NCI-H1105 treated with DMSO at 0.1 percent for 48 hours (cell line): ENCODE data around the gene FBXO10.
A peak's percentile ranks its signal among the peaks of the same experiment; 100 is the strongest.
"Not testable (repeated sequence)": the region's sequence is repeated elsewhere in the genome, so short reads cannot be mapped to it uniquely, and the experiment has no call there.

Experiments
- DNase-seq: peaks from one replicate; lab custom pipeline; 2025; lab: John Stamatoyannopoulos, UW

The FBXO10 gene

GRCh38 chr9:37551468-37551867, 24.7 kb downstream of the FBXO10 start:
- DNase-seq, result no peak

GRCh38 chr9:37550781-37551180, 25.4 kb downstream of the FBXO10 start:
- no peak for DNase-seq

GRCh38 chr9:37549527-37549926, 26.7 kb downstream of the FBXO10 start:
- DNase-seq, result no peak

GRCh38 chr9:37547328-37547878, 28.8 kb downstream of the FBXO10 start:
- no peak for DNase-seq

- DNase-seq, result no peak
Observed at GRCh38 chr9:37543468-37543867, 32.7 kb downstream of the FBXO10 start.

GRCh38 chr9:37542895-37543294, 33.3 kb downstream of the FBXO10 start:
- DNase-seq, result no peak

- no peak for DNase-seq
Observed at GRCh38 chr9:37542488-37542887, 33.7 kb downstream of the FBXO10 start.

GRCh38 chr9:37541465-37541864, 34.7 kb downstream of the FBXO10 start:
- DNase-seq, result no peak

- DNase-seq, result no peak
Observed at GRCh38 chr9:37540634-37541033, 35.5 kb downstream of the FBXO10 start.

GRCh38 chr9:37539634-37540033, 36.5 kb downstream of the FBXO10 start:
- DNase-seq, result no peak

GRCh38 chr9:37538099-37538498, 38.1 kb downstream of the FBXO10 start:
- DNase-seq, result no peak

- DNase-seq, result no peak
Observed at GRCh38 chr9:37534901-37535300, 41.3 kb downstream of the FBXO10 start.

- DNase-seq, result no peak
Observed at GRCh38 chr9:37534412-37534811, 41.8 kb downstream of the FBXO10 start.

- no peak for DNase-seq
Observed at GRCh38 chr9:37531699-37532098, 44.5 kb downstream of the FBXO10 start.

GRCh38 chr9:37528652-37529471, 47.3 kb downstream of the FBXO10 start:
- peak; percentile 15 for DNase-seq

GRCh38 chr9:37523916-37524315, 52.3 kb downstream of the FBXO10 start:
- DNase-seq, result no peak

GRCh38 chr9:37522971-37523370, 53.2 kb downstream of the FBXO10 start:
- no peak for DNase-seq

- DNase-seq, result no peak
Observed at GRCh38 chr9:37521111-37521510, 55.1 kb downstream of the FBXO10 start.

GRCh38 chr9:37520641-37521040, 55.5 kb downstream of the FBXO10 start:
- DNase-seq, result no peak

- DNase-seq, result no peak
Observed at GRCh38 chr9:37517923-37518322, 58.3 kb downstream of the FBXO10 start.

GRCh38 chr9:37515620-37516258, 60.4 kb downstream of the FBXO10 start:
- DNase-seq, result no peak

GRCh38 chr9:37514999-37515398, 61.2 kb downstream of the FBXO10 start:
- DNase-seq, result no peak

GRCh38 chr9:37514415-37514814, 61.8 kb downstream of the FBXO10 start:
- not testable (repeated sequence) for DNase-seq
